ENCODE results near the gene HBG2.

Gene HBG2

DNA sequence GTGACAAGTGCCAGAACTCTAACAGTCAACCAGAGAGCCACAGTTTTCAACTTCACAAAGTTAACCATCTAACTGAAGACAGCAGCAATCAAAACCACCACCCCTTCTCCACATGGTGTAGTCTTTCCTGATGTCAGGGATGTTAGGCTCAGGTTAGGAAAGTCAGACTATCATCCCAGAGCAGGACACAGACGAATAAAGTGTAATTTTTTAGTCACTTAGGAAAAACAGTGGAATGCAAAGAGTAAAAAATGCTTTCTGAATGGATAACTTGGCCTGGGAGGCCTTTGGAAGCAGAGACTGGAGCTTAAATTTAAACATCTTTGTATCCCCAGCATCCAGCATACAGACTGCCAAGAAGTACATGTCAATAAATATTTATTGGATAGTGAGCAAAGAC is 31.8 kb upstream of the HBG2 start:
- TF ChIP-seq, protein P1, sequence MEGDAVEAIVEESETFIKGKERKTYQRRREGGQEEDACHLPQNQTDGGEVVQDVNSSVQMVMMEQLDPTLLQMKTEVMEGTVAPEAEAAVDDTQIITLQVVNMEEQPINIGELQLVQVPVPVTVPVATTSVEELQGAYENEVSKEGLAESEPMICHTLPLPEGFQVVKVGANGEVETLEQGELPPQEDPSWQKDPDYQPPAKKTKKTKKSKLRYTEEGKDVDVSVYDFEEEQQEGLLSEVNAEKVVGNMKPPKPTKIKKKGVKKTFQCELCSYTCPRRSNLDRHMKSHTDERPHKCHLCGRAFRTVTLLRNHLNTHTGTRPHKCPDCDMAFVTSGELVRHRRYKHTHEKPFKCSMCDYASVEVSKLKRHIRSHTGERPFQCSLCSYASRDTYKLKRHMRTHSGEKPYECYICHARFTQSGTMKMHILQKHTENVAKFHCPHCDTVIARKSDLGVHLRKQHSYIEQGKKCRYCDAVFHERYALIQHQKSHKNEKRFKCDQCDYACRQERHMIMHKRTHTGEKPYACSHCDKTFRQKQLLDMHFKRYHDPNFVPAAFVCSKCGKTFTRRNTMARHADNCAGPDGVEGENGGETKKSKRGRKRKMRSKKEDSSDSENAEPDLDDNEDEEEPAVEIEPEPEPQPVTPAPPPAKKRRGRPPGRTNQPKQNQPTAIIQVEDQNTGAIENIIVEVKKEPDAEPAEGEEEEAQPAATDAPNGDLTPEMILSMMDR (IDR thresholded peaks at IDR 0.05) = no peak

DNA sequence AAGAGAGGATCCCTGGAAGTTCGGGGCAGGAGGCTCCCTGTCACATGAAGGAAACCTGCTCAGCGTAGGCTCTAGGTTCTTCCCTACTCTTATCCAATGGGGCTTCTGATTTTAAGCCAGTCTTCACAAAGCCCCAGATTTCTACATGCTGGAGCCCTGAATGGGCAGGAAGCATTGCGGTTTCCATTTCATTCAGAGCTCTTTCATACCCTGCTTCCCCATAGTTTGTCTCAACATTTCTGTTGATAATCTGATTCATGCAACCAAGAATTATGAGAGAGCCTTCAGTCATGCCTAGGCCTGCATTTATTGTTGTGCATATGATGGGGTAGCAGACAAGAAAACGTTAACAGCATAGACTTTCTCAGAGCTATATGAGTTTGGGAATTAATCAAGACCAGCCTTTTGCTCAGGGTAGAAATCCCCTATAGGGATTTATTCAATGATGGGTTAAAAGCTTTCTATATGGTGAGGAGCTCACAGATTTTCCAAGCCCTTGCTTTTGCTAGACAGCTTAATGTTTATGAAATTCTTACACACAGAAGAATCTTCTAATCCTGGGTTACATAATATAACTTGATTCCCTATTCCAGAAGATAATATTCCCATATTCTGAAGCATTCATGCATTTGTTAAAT is 31.2 kb upstream of the HBG2 start:
- TF ChIP-seq, protein P1 (IDR thresholded peaks at IDR 0.05) = no peak

DNA sequence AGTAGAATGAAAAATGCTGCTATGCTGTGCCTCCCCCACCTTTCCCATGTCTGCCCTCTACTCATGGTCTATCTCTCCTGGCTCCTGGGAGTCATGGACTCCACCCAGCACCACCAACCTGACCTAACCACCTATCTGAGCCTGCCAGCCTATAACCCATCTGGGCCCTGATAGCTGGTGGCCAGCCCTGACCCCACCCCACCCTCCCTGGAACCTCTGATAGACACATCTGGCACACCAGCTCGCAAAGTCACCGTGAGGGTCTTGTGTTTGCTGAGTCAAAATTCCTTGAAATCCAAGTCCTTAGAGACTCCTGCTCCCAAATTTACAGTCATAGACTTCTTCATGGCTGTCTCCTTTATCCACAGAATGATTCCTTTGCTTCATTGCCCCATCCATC is 30.1 kb upstream of the HBG2 start:
- TF ChIP-seq, protein P1 (IDR thresholded peaks at IDR 0.05) = no peak

DNA sequence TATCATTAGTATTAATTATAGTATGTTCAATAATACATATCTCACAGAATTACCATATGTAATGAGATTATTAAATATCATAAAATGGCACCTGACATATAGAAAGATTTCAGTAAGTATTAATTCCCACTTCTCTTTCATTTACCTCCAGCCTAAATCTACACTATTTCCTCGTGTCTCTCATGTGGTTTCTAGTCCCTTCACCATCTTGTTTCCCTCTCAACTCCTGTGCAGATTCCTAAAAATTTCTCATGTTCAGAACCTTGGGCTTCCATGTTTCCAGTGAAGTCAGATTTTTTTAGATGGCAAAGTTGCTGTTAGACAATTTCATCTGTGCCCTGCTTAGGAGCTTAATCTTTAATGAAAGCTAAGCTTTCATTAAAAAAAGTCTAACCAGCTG is 29.3 kb upstream of the HBG2 start:
- TF ChIP-seq, protein P1 (IDR thresholded peaks at IDR 0.05) = no peak

DNA sequence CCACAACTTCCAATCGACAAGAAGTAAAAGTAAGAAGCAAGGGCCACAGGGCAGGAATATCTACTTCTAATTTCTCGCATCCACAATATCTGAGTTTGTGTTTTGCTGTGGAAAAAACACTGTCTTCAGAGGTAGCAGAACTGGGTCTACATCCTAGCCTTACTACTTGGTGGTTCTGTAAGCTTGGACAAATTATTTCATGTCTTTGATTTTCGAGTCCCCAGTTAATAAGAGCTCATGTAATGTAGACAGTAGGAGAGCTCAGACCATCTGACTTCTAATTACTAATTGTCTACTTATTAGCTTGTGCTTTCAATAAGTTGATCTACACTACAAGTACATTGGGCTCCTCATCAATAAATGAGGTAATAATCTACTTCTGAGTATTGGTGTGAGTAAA is 28.5 kb upstream of the HBG2 start:
- TF ChIP-seq, protein P1 (IDR thresholded peaks at IDR 0.05) = no peak

DNA sequence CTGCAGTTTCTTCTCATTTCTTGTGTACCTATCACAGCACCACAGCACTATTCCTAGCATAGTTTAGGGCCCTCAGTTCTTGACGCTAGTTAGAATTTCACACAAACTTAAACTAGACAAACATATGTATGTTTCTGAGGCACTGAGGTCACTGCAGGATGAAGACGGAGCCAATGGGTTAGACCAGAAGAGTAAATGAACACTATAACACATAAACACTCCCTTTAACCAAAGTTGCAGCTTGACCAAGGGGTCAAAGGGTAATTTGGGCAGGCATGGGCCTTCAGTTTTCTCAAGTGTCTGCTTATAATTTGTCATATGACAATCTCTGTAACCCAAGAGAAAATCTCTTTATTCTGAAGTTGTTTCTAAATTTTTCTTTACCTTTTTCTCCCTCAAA is 28.0 kb upstream of the HBG2 start:
- TF ChIP-seq, protein P1 (IDR thresholded peaks at IDR 0.05) = no peak

DNA sequence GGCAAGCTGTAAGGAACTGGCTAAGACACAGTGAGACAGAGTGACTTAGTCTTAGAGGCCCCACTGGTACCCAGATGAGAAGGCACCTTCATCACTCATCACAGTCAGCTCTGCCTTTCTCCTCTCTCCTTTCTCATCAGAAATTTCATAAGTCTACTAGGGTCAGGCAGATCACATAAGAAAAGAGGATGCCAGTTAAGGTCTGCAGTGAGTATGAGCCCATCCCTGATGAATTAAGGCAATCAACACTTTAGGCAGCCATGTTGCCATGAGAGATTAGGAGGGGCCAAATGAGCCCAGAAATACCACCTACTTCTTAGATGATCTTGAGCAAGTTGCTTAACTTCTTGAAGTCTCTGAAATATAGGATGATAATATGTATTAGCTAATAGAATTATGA is 27.0 kb upstream of the HBG2 start:
- TF ChIP-seq, protein P1 (IDR thresholded peaks at IDR 0.05) = no peak

DNA sequence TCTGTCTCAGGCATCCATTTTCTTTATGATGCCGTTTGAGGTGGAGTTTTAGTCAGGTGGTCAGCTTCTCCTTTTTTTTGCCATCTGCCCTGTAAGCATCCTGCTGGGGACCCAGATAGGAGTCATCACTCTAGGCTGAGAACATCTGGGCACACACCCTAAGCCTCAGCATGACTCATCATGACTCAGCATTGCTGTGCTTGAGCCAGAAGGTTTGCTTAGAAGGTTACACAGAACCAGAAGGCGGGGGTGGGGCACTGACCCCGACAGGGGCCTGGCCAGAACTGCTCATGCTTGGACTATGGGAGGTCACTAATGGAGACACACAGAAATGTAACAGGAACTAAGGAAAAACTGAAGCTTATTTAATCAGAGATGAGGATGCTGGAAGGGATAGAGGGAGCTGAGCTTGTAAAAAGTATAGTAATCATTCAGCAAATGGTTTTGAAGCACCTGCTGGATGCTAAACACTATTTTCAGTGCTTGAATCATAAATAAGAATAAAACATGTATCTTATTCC is 26.1 kb upstream of the HBG2 start:
- TF ChIP-seq, protein P1 (IDR thresholded peaks at IDR 0.05) = no peak
